Stimulated activated CD4-positive, alpha-beta T cell treated with anti-CD3 and anti-CD28 coated beads, Interleukin-12 subunit alpha, Interleukin-12 subunit beta, amount 100 ng/mL, for 24 hours (primary cell): Measurements from ENCODE around the gene CCR6.
"Not testable (repeated sequence)": the region's sequence is repeated elsewhere in the genome, so short reads cannot be mapped to it uniquely, and the experiment has no call there.

Experiments used
- DNase-seq, 2 experiments: peaks; one replicate each; pipeline ENCODE4 v3.0.0-alpha.2; 2020; ENCODE audit warnings: low read depth in 2 of 2

Gene CCR6

GRCh38 chr6:167169867-167170266 is 47.0 kb downstream of the CCR6 start:
- not testable (repeated sequence) for DNase-seq

- DNase-seq = not testable (repeated sequence)
Measured at GRCh38 chr6:167171300-167171699, 48.4 kb downstream of the CCR6 start.

- DNase-seq = not testable (repeated sequence)
Measured at GRCh38 chr6:167172011-167172410, 49.1 kb downstream of the CCR6 start.

- DNase-seq = not testable (repeated sequence)
Measured at GRCh38 chr6:167177271-167177670, 54.4 kb downstream of the CCR6 start.

- not testable (repeated sequence) for DNase-seq
Measured at GRCh38 chr6:167178896-167179655, 56.2 kb downstream of the CCR6 start.

- DNase-seq = not testable (repeated sequence)
Measured at GRCh38 chr6:167180086-167180485, 57.2 kb downstream of the CCR6 start.

- not testable (repeated sequence) for DNase-seq
Measured at GRCh38 chr6:167181351-167181750, 58.5 kb downstream of the CCR6 start.

GRCh38 chr6:167182913-167183314 is 60.0 kb downstream of the CCR6 start:
- not testable (repeated sequence) for DNase-seq

- not testable (repeated sequence) for DNase-seq
Measured at GRCh38 chr6:167185101-167185500, 62.2 kb downstream of the CCR6 start.

GRCh38 chr6:167187275-167187674 is 64.4 kb downstream of the CCR6 start:
- not testable (repeated sequence) for DNase-seq
